Mesodermal cell (in vitro differentiated cells): ENCODE data around the gene TUBGCP2.

ENCODE experiments used
- H3K27ac ChIP-seq: 2 replicates; pipeline ENCODE4 v1.7.0; 2013; ENCODE audit warnings: mild to moderate bottlenecking, low read depth, low read length, moderate library complexity; ENCODE audit not compliant: severe bottlenecking
- H3K36me3 ChIP-seq: 2 replicates; pipeline ENCODE4 v1.7.1; 2013; ENCODE audit warnings: mild to moderate bottlenecking, low read length, moderate library complexity; ENCODE audit not compliant: control insufficient read depth, insufficient read depth
- H3K4me1 ChIP-seq: one replicate; pipeline ENCODE4 v1.7.1; 2013; ENCODE audit warnings: mild to moderate bottlenecking, low read length; ENCODE audit not compliant: insufficient read depth, control insufficient read depth, poor library complexity, severe bottlenecking
- H3K4me3 ChIP-seq: 2 replicates; pipeline ENCODE4 v1.7.0; 2013; ENCODE audit warnings: low read length, control low read depth, mild to moderate bottlenecking; ENCODE audit not compliant: insufficient read depth, poor library complexity, severe bottlenecking; ENCODE audit errors: extremely low read depth
- H3K9me3 ChIP-seq: 2 replicates; pipeline ENCODE4 v1.7.1; 2013; ENCODE audit warnings: mild to moderate bottlenecking, low read length, moderate library complexity; ENCODE audit not compliant: control insufficient read depth
- WGBS, 2 experiments: methylation state at CpG; one replicate each; pipeline ENCODE4 v1.1.5; 2013; ENCODE audit warnings: missing lambda C conversion rate in 2 of 2; ENCODE audit not compliant: insufficient coverage in 2 of 2; 5-methylcytosine and 5-hydroxymethylcytosine counted together

The TUBGCP2 gene

GRCh38 chr10:133230387-133231195, 78.1 kb downstream of the TUBGCP2 start:
- no peak overlapping the region for H3K27ac ChIP-seq
- H3K9me3 ChIP-seq = no peaks in the 10 kb centered on the region
- peaks cover 9% of the 10 kb centered on the region for H3K4me1 ChIP-seq
- no peak overlapping the region for H3K4me3 ChIP-seq
- H3K36me3 ChIP-seq = no peaks in the 10 kb centered on the region
- WGBS, 2 experiments = 1% methylated on average over 68 to 82 of the region's 122 CpGs

- Histone ChIP-seq H3K36me3 (no peaks in the 10 kb centered on the region), H3K4me1 (peaks cover 12% of the 10 kb centered on the region), H3K4me3 (no peak within 1 kb of the TSS), H3K9me3 (no peaks in the 10 kb centered on the region), H3K27ac (no peak within 1 kb of the TSS)
- WGBS, 2 experiments = 0 to 1% methylated on average over 18 to 19 of the region's 49 CpGs
Observed at GRCh38 chr10:133230044-133230361, 78.7 kb downstream of the TUBGCP2 start, which contains the start of gene UTF1. UTF1 (plus strand) TSS chr10:133230217; CDS start chr10:133230289, 72 bp downstream.

GRCh38 chr10:133229265-133230043, 79.2 kb downstream of the TUBGCP2 start:
- no peak overlapping the region for H3K4me3 ChIP-seq

More at GRCh38 chr10:133229265-133230043, 79.2 kb downstream of the TUBGCP2 start:
- Histone ChIP-seq H3K27ac (no peak overlapping the region), H3K4me1 (peaks cover 15% of the 10 kb centered on the region), H3K36me3 (no peaks in the 10 kb centered on the region), H3K9me3 (no peaks in the 10 kb centered on the region)
- 9 to 13% methylated on average over 38 to 56 of the region's 58 CpGs for WGBS, 2 experiments
